Tibial nerve (tissue), 4 donors: ENCODE data around the gene PDZD2. TPM values are rescaled to one million over a fixed set of nuclear protein-coding genes. Genes with fewer than 3 reads are reported as not detected.

Experiments
- DNase-seq, 2 donors: peaks; one replicate each; pipeline ENCODE4 v3.0.0-alpha.2; 2019; ENCODE audit warnings: low spot score in 2 of 2
- H3K27ac ChIP-seq, 4 donors: fragments of 200-600 bp; sonication (generic) in 3 of 4; one replicate each; pipeline ENCODE4 v1.5.1; 2017 to 2019; ENCODE audit warnings: mild to moderate bottlenecking in 1 of 4
- H3K27me3 ChIP-seq, 2 donors: fragments of 200-600 bp; sonication (generic) in 1 of 2; one replicate each; pipeline versions ENCODE4 v1.5.1 to v1.6.0; 2017 to 2019
- H3K36me3 ChIP-seq, 3 donors: fragments of 200-600 bp; sonication (generic); one replicate each; pipeline ENCODE4 v1.5.1; 2018 to 2019
- H3K4me1 ChIP-seq, 4 donors: fragments of 200-600 bp; sonication (generic) in 3 of 4; one replicate each; pipeline ENCODE4 v1.5.1; 2017 to 2019
- H3K4me3 ChIP-seq, 4 donors: fragments of 200-600 bp; sonication (generic) in 3 of 4; one replicate each; pipeline ENCODE4 v1.5.1; 2017 to 2019; ENCODE audit warnings: mild to moderate bottlenecking in 1 of 4, moderate library complexity in 1 of 4
- H3K9me3 ChIP-seq, 4 donors: fragments of 200-600 bp; sonication (generic) in 3 of 4; one replicate each; pipeline ENCODE4 v1.5.1; 2017 to 2019
- EP300 ChIP-seq, 2 donors: sonication (generic); formaldehyde crosslinking; IDR thresholded peaks; one replicate each; pipeline ENCODE4 v1.6.1; 2017; ENCODE audit warnings: antibody characterized with exemption in 2 of 2, mild to moderate bottlenecking in 1 of 2
- POLR2A ChIP-seq, 2 donors: fragments of 450-650 bp; IDR thresholded peaks; one replicate each; pipeline ENCODE4 v1.6.1; 2017; ENCODE audit warnings: antibody characterized with exemption in 2 of 2, mild to moderate bottlenecking in 2 of 2, moderate library complexity in 2 of 2
- WGBS, 2 donors: methylation state at CpG; one replicate each; pipeline ENCODE4 v1.1.5; 2018; 5-methylcytosine and 5-hydroxymethylcytosine counted together
- total RNA-seq, 4 donors: library from RNA; depleted of rRNA; stranded (reverse); fragments of >200 nt; gene quantifications; one replicate each; pipeline ENCODE4 v1.1.0, GENCODE V29; 2016
- TF ChIP-seq, protein P1 (sequence below), 5 experiments: fragments of 200-600 bp in 3 of 5; fragments of 450-650 bp in 2 of 5; sonication (generic) in 3 of 5; IDR thresholded peaks; one replicate each; pipeline ENCODE4 v1.5.1; 2016 to 2019; ENCODE audit warnings: antibody characterized with exemption in 5 of 5, mild to moderate bottlenecking in 3 of 5, moderate library complexity in 2 of 5

Gene PDZD2
- total RNA-seq, 4 donors from 2014 or later: 102 to 153 (median 117) TPM

DNA sequence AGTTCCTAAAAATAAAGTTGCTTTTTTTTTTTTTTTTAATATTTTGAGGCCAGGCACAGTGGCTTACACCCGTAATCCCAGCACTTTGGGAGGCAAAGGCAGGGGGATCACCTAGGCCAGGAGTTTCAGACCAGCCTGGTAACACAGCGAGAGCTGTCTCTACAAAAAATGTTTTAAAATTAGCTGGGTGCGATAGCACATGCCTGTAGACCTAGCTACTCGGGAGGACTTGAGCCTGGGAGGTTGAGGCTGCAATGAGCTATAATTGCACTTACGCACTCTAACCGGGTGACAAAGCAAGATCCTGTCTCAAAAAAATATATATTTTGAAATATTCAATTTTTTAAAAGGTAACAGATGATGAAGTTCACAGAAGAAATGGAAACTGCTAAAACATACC is 512.3 kb downstream of the PDZD2 start:
- peaks cover 0 to 5% (median 0%) of the 10 kb centered on the region in 3 donors for H3K36me3 ChIP-seq
- H3K4me3 ChIP-seq: no peak overlapping the region
- H3K27me3 ChIP-seq: no peaks in the 10 kb centered on the region
- no peak for DNase-seq
- no peaks in the 10 kb centered on the region for H3K9me3 ChIP-seq
- no peak overlapping the region for H3K27ac ChIP-seq
- 87 to 93% methylated on average over 6 of the region's 6 CpGs for WGBS, 2 donors
- H3K4me1 ChIP-seq: peaks cover 0 to 85% (median 19%) of the 10 kb centered on the region in 4 donors
- TF ChIP-seq POLR2A (IDR thresholded peaks at IDR 0.05): no peak

DNA sequence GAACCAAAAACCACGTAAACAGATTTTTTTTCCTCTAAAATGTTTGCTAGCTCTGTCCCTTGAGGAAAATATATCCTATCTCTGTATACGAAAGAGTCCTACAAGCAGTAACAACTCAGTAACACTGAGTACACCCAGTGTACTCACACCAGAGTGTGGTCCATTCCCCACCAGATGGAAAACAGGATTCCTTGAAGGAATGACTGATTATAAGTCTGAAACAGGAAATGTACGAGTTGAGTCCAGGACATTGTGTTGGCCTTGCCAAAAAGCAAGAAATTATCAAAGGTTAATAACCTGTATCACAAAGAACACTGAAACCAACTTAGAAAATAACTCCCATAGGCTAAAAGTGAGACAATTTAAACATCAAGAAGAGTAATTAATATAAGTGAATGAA is 514.8 kb downstream of the PDZD2 start:
- H3K27ac ChIP-seq: no peak overlapping the region
- H3K9me3 ChIP-seq: no peaks in the 10 kb centered on the region

DNA sequence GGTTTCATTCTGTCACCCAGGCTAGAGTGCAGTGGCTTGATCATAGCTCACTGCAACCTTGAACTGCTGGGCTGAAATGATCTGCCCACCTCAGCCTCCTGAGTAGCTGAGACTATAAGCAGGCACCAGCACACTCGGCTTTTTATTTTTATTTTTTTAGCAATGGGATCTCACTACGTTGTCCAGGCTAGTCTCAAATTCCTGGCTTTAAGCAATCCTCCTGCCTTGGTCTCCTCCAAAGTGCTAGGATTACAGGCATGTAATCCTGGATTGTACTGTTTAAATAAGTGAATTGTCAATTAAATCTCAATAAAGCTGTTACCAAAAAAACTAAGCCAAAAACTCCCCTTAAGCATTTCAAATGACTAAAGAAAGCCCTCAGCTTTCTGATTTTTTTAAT is 516.3 kb downstream of the PDZD2 start:
- Histone ChIP-seq H3K27me3 (no peaks in the 10 kb centered on the region), H3K9me3 (no peaks in the 10 kb centered on the region), H3K4me3 (no peak overlapping the region), H3K4me1 (peaks cover 0 to 87% (median 18%) of the 10 kb centered on the region in 4 donors), H3K36me3 (no peaks in the 10 kb centered on the region), H3K27ac (no peak overlapping the region)
- 94% methylated on average over 2 of the region's 2 CpGs for WGBS, 2 donors
- DNase-seq: no peak
- TF ChIP-seq EP300 (IDR thresholded peaks at IDR 0.05): no peak
- TF ChIP-seq POLR2A (IDR thresholded peaks at IDR 0.05): no peak
- TF ChIP-seq, protein P1, sequence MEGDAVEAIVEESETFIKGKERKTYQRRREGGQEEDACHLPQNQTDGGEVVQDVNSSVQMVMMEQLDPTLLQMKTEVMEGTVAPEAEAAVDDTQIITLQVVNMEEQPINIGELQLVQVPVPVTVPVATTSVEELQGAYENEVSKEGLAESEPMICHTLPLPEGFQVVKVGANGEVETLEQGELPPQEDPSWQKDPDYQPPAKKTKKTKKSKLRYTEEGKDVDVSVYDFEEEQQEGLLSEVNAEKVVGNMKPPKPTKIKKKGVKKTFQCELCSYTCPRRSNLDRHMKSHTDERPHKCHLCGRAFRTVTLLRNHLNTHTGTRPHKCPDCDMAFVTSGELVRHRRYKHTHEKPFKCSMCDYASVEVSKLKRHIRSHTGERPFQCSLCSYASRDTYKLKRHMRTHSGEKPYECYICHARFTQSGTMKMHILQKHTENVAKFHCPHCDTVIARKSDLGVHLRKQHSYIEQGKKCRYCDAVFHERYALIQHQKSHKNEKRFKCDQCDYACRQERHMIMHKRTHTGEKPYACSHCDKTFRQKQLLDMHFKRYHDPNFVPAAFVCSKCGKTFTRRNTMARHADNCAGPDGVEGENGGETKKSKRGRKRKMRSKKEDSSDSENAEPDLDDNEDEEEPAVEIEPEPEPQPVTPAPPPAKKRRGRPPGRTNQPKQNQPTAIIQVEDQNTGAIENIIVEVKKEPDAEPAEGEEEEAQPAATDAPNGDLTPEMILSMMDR (IDR thresholded peaks at IDR 0.05): no peak

More for the DNA sequence above, 514.8 kb downstream of the PDZD2 start:
- Histone ChIP-seq H3K36me3 (peaks cover 0 to 1% (median 0%) of the 10 kb centered on the region in 3 donors), H3K4me3 (no peak overlapping the region), H3K4me1 (peaks cover 0 to 84% (median 10%) of the 10 kb centered on the region in 4 donors), H3K27me3 (no peaks in the 10 kb centered on the region)
- 41 to 45% methylated on average over 3 of the region's 3 CpGs for WGBS, 2 donors
- DNase-seq: no peak
- TF ChIP-seq EP300 (IDR thresholded peaks at IDR 0.05) (no peak), POLR2A (IDR thresholded peaks at IDR 0.05) (no peak)
- TF ChIP-seq, protein P1 (IDR thresholded peaks at IDR 0.05): no peak

DNA sequence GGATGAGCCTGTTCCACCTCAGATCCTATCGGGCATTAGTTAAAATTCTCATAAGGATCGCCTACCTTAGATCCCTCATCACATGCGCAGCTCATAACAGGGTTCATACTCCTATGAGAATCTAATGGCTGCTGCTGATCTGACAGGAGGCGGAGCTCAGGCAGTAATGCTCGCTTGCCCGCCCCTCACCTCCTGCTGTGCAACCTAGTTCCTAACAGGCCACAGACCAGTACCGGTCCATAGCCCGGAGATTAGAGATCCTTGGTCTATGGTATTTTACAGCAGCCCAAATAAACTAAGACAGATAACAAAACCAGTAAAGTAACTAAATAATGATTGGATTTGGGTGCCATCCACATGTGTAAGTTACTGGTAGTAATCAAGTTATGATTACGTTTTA is 517.7 kb downstream of the PDZD2 start:
- WGBS, 2 donors: 85 to 86% methylated on average over 9 of the region's 9 CpGs
- H3K4me3 ChIP-seq: no peak overlapping the region
- no peaks in the 10 kb centered on the region for H3K36me3 ChIP-seq
- TF ChIP-seq POLR2A (IDR thresholded peaks at IDR 0.05): no peak
- TF ChIP-seq EP300 (IDR thresholded peaks at IDR 0.05): no peak
- TF ChIP-seq, protein P1 (IDR thresholded peaks at IDR 0.05): no peak
- no peaks in the 10 kb centered on the region for H3K27me3 ChIP-seq
- H3K9me3 ChIP-seq: no peaks in the 10 kb centered on the region
- DNase-seq: no peak
- peaks cover 0 to 78% (median 18%) of the 10 kb centered on the region in 4 donors for H3K4me1 ChIP-seq
- no peak overlapping the region for H3K27ac ChIP-seq

DNA sequence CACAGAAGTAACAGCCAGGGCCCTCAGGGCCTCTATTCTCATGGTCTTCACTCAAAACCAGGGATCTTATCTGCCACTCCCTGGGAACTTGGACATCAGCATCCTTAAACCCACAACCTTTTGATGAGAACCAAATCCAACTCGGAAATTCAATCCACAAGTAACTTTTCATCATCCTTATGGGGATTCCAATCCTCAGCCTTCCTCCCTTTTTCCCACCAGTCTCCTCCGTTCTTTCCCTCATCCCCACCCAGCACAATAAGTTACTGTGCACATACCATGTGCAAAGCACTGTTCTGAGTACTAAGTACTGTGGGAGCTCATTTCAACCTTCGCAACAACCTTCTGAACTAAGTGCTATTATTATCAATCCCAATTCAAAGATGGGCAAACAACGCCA is 518.1 kb downstream of the PDZD2 start:
- no peaks in the 10 kb centered on the region for H3K9me3 ChIP-seq
- TF ChIP-seq, protein P1 (IDR thresholded peaks at IDR 0.05): no peak
- TF ChIP-seq EP300 (IDR thresholded peaks at IDR 0.05): no peak
- TF ChIP-seq POLR2A (IDR thresholded peaks at IDR 0.05): no peak
- H3K27ac ChIP-seq: no peak overlapping the region
- H3K27me3 ChIP-seq: no peaks in the 10 kb centered on the region
- peaks cover 0 to 73% (median 18%) of the 10 kb centered on the region in 4 donors for H3K4me1 ChIP-seq
- no peak for DNase-seq
- 53 to 60% methylated on average over 4 of the region's 4 CpGs for WGBS, 2 donors
- no peak overlapping the region for H3K4me3 ChIP-seq
- H3K36me3 ChIP-seq: peaks cover 0 to 3% (median 0%) of the 10 kb centered on the region in 3 donors

DNA sequence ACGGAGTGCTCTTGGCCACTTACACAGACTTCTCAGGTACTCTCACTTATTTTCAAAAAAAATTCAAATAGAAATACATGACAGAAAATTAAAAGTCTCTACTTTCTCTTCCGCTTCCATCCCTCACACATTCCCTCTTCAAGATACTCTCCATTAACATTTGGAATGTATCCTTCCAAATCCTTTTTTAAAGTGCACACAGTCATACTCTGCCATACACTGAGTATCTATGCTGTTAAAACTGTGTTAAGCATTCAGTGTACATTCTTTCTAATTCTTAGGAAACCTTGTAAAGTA is 519.7 kb downstream of the PDZD2 start:
- no peaks in the 10 kb centered on the region for H3K27me3 ChIP-seq
- peaks cover 0 to 64% (median 18%) of the 10 kb centered on the region in 4 donors for H3K4me1 ChIP-seq
- DNase-seq: no peak
- H3K36me3 ChIP-seq: peaks cover 0 to 8% (median 0%) of the 10 kb centered on the region in 3 donors
- no peak overlapping the region for H3K4me3 ChIP-seq
- H3K9me3 ChIP-seq: no peaks in the 10 kb centered on the region
- H3K27ac ChIP-seq: no peak overlapping the region
- TF ChIP-seq, protein P1 (IDR thresholded peaks at IDR 0.05): no peak
- TF ChIP-seq POLR2A (IDR thresholded peaks at IDR 0.05): no peak
- TF ChIP-seq EP300 (IDR thresholded peaks at IDR 0.05): no peak
- WGBS, 2 donors: 76 to 79% methylated on average over 2 of the region's 2 CpGs
